Right atrium auricular region (tissue), 2 donors: ENCODE results near the gene ERC2. TPM values are rescaled to one million over a fixed set of nuclear protein-coding genes. Genes with fewer than 3 reads are reported as not detected.

Source experiments
- DNase-seq: peaks from one replicate; pipeline ENCODE4 v3.0.0-alpha.2; 2019; ENCODE audit warnings: low spot score
- H3K27ac ChIP-seq, 2 donors: fragments of 200-600 bp; sonication (generic); 1 replicate in 1 of 2; 2 replicates in 1 of 2; pipeline ENCODE4 v1.5.1; 2016 to 2019
- H3K27me3 ChIP-seq, 2 donors: fragments of 200-600 bp; sonication (generic); one replicate each; pipeline versions ENCODE4 v1.5.1 to v1.6.0; 2017 to 2019
- H3K36me3 ChIP-seq: fragments of 200-600 bp; sonication (generic); one replicate; pipeline ENCODE4 v1.5.1; 2016
- H3K4me1 ChIP-seq, 2 donors: fragments of 200-600 bp; sonication (generic); one replicate each; pipeline versions ENCODE4 v1.5.1 to v1.6.0; 2017 to 2019
- H3K4me3 ChIP-seq, 2 donors: fragments of 200-600 bp; sonication (generic); 1 replicate in 1 of 2; 2 replicates in 1 of 2; pipeline ENCODE4 v1.5.1; 2017 to 2019; ENCODE audit warnings: mild to moderate bottlenecking in 1 of 2, moderate library complexity in 1 of 2
- H3K9me3 ChIP-seq, 2 donors: fragments of 200-600 bp; sonication (generic); one replicate each; pipeline ENCODE4 v1.5.1; 2019
- CTCF ChIP-seq, 2 donors: fragments of 200-600 bp; sonication (generic); IDR thresholded peaks; one replicate each; pipeline ENCODE4 v1.5.1; 2019; ENCODE audit warnings: antibody characterized with exemption in 2 of 2
- total RNA-seq, 2 donors: library from RNA; depleted of rRNA; stranded (reverse); fragments of >200 nt; gene quantifications; one replicate each; pipeline ENCODE4 v1.1.0, GENCODE V29; 2016

ERC2 gene
- total RNA-seq, 2 donors from 2014 or later = 2.9 to 4.0 TPM

DNA sequence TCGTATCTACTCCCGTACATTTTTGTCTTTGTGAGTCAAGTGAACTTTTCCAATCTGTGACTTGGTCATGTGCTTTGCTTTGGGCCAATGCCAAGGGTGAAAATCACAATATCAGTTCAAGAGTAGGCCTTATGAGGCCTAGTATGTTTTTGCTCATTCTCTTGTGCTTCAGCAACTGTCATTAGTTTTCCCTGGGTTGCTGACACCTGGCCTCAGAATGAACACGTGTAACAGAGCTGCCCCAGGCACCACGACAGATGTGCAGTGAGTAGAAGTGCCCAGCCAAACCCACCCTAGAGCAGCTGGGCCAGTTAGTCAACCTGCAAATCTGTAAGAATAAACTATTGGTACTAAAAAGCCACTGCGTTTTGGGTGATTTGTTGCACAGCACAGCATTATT, 520.9 kb downstream of the ERC2 start:
- Histone ChIP-seq H3K36me3 (no peaks in the 10 kb centered on the region), H3K9me3 (no peaks in the 10 kb centered on the region), H3K27ac (no peak overlapping the region), H3K27me3 (no peaks in the 10 kb centered on the region), H3K4me3 (no peak overlapping the region), H3K4me1 (no peaks in the 10 kb centered on the region)
- no peak for DNase-seq
- no peak for TF ChIP-seq CTCF (IDR thresholded peaks at IDR 0.05)

DNA sequence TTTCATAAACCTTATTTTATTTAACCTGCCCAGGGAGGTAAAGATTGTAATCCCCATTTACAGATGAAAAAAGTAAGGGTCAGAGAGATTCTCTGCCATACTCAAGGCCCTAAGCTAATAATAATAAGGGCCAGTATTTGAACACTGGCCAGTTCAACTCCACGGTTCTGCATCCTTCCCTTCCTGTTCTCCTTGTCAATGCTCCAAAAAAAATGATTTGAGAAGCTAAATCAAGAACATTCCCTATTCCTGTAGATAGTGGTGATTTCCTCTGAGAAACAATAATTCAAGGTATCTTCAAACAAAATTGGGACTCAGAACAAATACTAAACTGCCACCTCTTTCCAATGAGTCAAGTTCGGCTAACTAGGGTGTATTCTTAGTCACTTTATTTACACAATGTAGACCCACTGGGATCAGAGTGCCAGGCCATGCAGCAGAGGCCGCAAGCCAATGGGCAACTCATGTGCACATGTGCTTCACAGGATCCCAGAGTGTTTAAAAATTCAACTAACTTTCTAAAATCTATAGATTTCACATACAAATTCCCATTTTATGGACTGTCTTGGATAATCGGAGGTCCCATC, 521.6 kb downstream of the ERC2 start:
- DNase-seq = no peak
- no peaks in the 10 kb centered on the region for H3K9me3 ChIP-seq
- H3K36me3 ChIP-seq = no peaks in the 10 kb centered on the region
- TF ChIP-seq CTCF (IDR thresholded peaks at IDR 0.05) = no peak
- H3K4me3 ChIP-seq = no peak overlapping the region
- no peaks in the 10 kb centered on the region for H3K27me3 ChIP-seq
- H3K27ac ChIP-seq = no peak overlapping the region
- H3K4me1 ChIP-seq = no peaks in the 10 kb centered on the region

GRCh38 chr3:55942868-55943267, 525.4 kb downstream of the ERC2 start:
- no peak for TF ChIP-seq CTCF (IDR thresholded peaks at IDR 0.05)
- Histone ChIP-seq H3K4me3 (no peak overlapping the region), H3K27ac (no peak overlapping the region), H3K36me3 (no peaks in the 10 kb centered on the region), H3K27me3 (no peaks in the 10 kb centered on the region), H3K4me1 (no peaks in the 10 kb centered on the region), H3K9me3 (no peaks in the 10 kb centered on the region)
- no peak for DNase-seq

DNA sequence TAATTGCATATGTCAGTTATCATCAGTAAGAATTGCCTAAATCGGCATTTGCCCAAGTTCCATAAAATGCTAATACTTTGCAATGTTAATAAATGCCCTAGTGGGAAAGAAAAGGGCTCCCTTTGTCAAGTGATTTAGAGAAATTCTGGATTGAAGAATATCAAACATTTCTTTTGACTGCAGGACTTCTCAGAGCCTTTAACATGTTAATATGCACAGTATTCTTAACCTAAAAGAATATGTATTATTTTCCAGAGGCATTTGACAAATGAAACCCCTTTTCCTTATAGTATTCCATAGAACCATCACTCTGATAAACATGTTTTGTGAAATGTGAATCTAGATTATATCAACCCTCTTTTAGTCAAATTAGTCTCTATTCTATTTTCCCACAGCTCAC, 529.0 kb downstream of the ERC2 start:
- TF ChIP-seq CTCF (IDR thresholded peaks at IDR 0.05) = no peak
- Histone ChIP-seq H3K9me3 (no peaks in the 10 kb centered on the region), H3K27ac (no peak overlapping the region), H3K4me1 (no peaks in the 10 kb centered on the region), H3K27me3 (no peaks in the 10 kb centered on the region), H3K4me3 (no peak overlapping the region), H3K36me3 (no peaks in the 10 kb centered on the region)
- no peak for DNase-seq

GRCh38 chr3:55937301-55937700, 531.0 kb downstream of the ERC2 start:
- no peaks in the 10 kb centered on the region for H3K27me3 ChIP-seq
- no peak for DNase-seq
- no peak for TF ChIP-seq CTCF (IDR thresholded peaks at IDR 0.05)
- H3K9me3 ChIP-seq = no peaks in the 10 kb centered on the region
- no peaks in the 10 kb centered on the region for H3K36me3 ChIP-seq
- no peak overlapping the region for H3K27ac ChIP-seq
- H3K4me3 ChIP-seq = no peak overlapping the region
- H3K4me1 ChIP-seq = no peaks in the 10 kb centered on the region

- Histone ChIP-seq H3K4me1 (no peaks in the 10 kb centered on the region), H3K27me3 (no peaks in the 10 kb centered on the region), H3K9me3 (no peaks in the 10 kb centered on the region), H3K36me3 (no peaks in the 10 kb centered on the region), H3K4me3 (no peak overlapping the region), H3K27ac (no peak overlapping the region)
- no peak for TF ChIP-seq CTCF (IDR thresholded peaks at IDR 0.05)
- DNase-seq = no peak
Observed at GRCh38 chr3:55936549-55937052, 531.7 kb downstream of the ERC2 start.
